Activated CD8-positive, alpha-beta T cell treated with anti-CD3 and anti-CD28 coated beads, Interleukin-2, amount 10 ng/mL, durations not matched to agents 7 days and 5 days (primary cell): ENCODE results near the gene ELP5. TPM values are rescaled to one million over a fixed set of nuclear protein-coding genes. Genes with fewer than 3 reads are reported as not detected.

Experiments
- ATAC-seq: fragments of 150-1000 bp; cut with Tn5 transposase; one replicate; pipeline ENCODE4 v1.10.0; 2021; ENCODE audit warnings: moderate library complexity
- CTCF ChIA-PET: fragments of 350-600 bp; sonication (Branson Sonifier 250); formaldehyde crosslinking; loops from one replicate; lab custom pipeline; 2021; ENCODE audit warnings: antibody characterized with exemption; lab: Charles Lee
- POLR2A ChIA-PET: fragments of 350-600 bp; sonication (Branson Sonifier 250); formaldehyde crosslinking; loops from one replicate; lab custom pipeline; 2021; ENCODE audit warnings: antibody characterized with exemption; lab: Charles Lee
- DNase-seq: peaks from one replicate; pipeline ENCODE4 v3.0.0-alpha.2; 2020
- H3K27ac Mint-ChIP-seq: one replicate; pipeline ENCODE4 v1.8.0; 2021; ENCODE audit warnings: mild to moderate bottlenecking, mixed read lengths
- H3K27me3 Mint-ChIP-seq: one replicate; pipeline ENCODE4 v1.8.0; 2021; ENCODE audit warnings: low read depth, mixed read lengths
- H3K36me3 Mint-ChIP-seq: one replicate; pipeline ENCODE4 v1.8.0; 2021; ENCODE audit warnings: low read depth, mixed read lengths
- H3K4me1 Mint-ChIP-seq: one replicate; pipeline ENCODE4 v1.8.0; 2021; ENCODE audit warnings: low read depth, mixed read lengths
- H3K4me3 Mint-ChIP-seq: one replicate; pipeline ENCODE4 v1.8.0; 2021; ENCODE audit warnings: mild to moderate bottlenecking, mixed read lengths
- H3K9me3 Mint-ChIP-seq: one replicate; pipeline ENCODE4 v1.8.0; 2022; ENCODE audit warnings: mixed read lengths; ENCODE audit not compliant: insufficient read depth
- total RNA-seq, 2 experiments: library from RNA; stranded (reverse); gene quantifications; one replicate each; pipeline ENCODE4 v1.2.3, GENCODE V29; 2021

ELP5 gene
- total RNA-seq, 2 experiments from 2014 or later: 63.5 to 66.1 TPM

DNA sequence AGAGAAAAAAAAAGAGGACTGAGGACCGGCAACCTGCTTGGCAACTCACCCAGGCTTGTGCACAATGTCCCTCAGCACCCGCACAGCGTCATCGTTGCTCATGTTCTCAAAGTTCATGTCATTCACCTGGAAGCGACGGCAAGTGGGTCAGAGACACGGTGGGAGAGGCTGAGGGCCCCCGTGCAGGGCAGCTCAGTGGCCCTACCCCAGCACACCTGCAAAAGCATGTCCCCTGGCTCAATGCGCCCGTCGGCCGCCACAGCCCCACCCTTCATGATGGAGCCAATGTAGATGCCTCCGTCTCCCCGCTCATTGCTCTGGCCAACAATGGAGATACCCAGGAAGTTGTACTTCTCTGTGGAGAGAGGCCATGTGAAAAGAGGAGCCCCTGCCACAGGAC, 23.1 kb upstream of the ELP5 start:
- Mint-ChIP-seq H3K36me3 (peaks cover 42% of the 10 kb centered on the region), H3K4me1 (peaks cover 19% of the 10 kb centered on the region)

DNA sequence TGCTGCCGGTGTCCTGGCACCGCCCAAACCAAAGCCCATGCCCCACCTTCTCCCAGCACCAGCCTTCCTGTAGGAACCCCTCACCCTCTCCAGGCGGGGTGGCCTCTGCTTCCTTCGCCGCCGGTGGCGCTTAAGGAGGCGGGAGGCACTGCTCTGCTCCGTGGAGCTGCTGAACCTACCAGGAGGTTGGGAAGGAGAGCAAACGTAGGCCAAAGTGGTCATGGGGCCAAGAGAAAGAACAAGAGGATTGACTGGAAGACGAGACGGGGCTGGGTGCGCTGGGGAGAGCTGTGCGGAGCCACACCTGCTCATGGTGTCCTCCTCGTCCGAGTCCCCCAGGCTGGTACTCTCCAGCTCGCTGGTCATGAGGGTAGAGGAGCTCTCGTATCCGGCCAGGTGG, 22.5 kb upstream of the ELP5 start:
- ATAC-seq: no peak
- Mint-ChIP-seq H3K4me1 (peaks cover 20% of the 10 kb centered on the region), H3K4me3 (no peak overlapping the region), H3K9me3 (no peaks in the 10 kb centered on the region), H3K27ac (no peak overlapping the region), H3K27me3 (no peaks in the 10 kb centered on the region), H3K36me3 (peaks cover 40% of the 10 kb centered on the region)
- DNase-seq: no peak
- ChIA-PET POLR2A (interaction anchor here (0.8 to 1.1 kb wide), 2 partner anchors 9 to 10 kb away, joined by 3 to 5 read pairs; partner anchors contain the start of gene DLG4), CTCF (interaction anchor here (0.9 kb wide), 1 partner anchor 9 kb away, joined by 4 read pairs; no protein-coding TSS in a partner anchor)

More for the DNA sequence above, 23.1 kb upstream of the ELP5 start:
- DNase-seq (no peak), ATAC-seq (no peak)
- no peak overlapping the region for H3K27ac Mint-ChIP-seq
- no peaks in the 10 kb centered on the region for H3K27me3 Mint-ChIP-seq
- CTCF ChIA-PET: interaction anchor here (0.9 kb wide), 1 partner anchor 8 kb away, joined by 4 read pairs; no protein-coding TSS in a partner anchor
- H3K4me3 Mint-ChIP-seq: no peak overlapping the region
- POLR2A ChIA-PET: no interaction called here
- H3K9me3 Mint-ChIP-seq: no peaks in the 10 kb centered on the region

DNA sequence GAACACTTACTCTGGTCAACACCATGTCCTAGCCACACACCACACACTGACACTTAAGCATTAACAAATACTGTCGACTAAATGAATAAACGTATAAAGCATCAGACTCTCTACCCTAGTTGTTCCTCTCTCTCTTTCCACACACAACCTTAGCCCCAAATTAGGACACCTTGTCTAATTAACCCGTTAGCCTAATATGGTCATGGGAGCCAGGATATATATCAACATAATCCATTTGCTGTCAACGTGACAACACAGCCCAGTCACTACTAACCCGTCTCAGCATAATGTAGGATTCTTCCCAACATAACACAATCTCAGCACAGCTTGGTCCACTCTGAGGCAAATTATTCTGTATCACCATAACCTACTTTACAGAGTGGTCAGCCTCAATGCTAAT, 19.9 kb upstream of the ELP5 start:
- POLR2A ChIA-PET: interaction anchor here (1.5 kb wide), 1 partner anchor 11 kb away, joined by 3 read pairs; no protein-coding TSS in a partner anchor
- Mint-ChIP-seq H3K9me3 (no peaks in the 10 kb centered on the region), H3K36me3 (peaks cover 58% of the 10 kb centered on the region), H3K27me3 (no peaks in the 10 kb centered on the region), H3K27ac (no peak overlapping the region), H3K4me3 (peak overlapping the region; percentile 90), H3K4me1 (peaks cover 46% of the 10 kb centered on the region)
- CTCF ChIA-PET: interaction anchor here (5.8 kb wide), 1 partner anchor 12 kb away, joined by 36 read pairs; the partner anchor contains the start of genes ACADVL and DLG4
- ATAC-seq: no peak
- DNase-seq: no peak

DNA sequence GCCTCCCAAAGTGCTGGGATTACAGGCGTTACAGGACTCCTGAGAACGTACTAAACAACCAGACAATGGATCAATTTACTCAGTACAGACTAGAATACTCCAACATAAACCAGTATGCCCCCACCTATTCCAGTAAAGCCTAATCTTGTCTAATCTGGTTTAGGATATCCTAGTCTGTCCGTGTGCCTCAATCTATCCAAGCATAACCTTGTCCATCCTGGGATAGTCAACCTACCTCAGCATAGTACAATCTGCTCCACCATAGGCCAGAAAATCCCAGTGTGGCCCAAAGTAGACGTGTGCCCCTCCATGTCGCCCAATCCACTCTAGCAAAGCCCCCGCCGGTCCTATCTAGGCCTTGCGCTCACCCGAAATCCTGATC, 18.3 kb upstream of the ELP5 start:
- Mint-ChIP-seq H3K27ac (peak overlapping the region; percentile 83), H3K27me3 (no peaks in the 10 kb centered on the region), H3K36me3 (peaks cover 54% of the 10 kb centered on the region), H3K4me1 (peaks cover 51% of the 10 kb centered on the region), H3K9me3 (no peaks in the 10 kb centered on the region), H3K4me3 (peak overlapping the region; percentile 90)
- no peak for ATAC-seq
- no peak for DNase-seq
- ChIA-PET POLR2A (interaction anchor here (0.6 to 2.2 kb wide), 4 partner anchors 9 to 116 kb away, joined by 3 to 11 read pairs (median 3); partner anchors contain the start of genes CTDNEP1 and GABARAP), CTCF (interaction anchor here (5.8 kb wide), 1 partner anchor 13 kb away, joined by 36 read pairs; the partner anchor contains the start of genes ACADVL and DLG4)

DNA sequence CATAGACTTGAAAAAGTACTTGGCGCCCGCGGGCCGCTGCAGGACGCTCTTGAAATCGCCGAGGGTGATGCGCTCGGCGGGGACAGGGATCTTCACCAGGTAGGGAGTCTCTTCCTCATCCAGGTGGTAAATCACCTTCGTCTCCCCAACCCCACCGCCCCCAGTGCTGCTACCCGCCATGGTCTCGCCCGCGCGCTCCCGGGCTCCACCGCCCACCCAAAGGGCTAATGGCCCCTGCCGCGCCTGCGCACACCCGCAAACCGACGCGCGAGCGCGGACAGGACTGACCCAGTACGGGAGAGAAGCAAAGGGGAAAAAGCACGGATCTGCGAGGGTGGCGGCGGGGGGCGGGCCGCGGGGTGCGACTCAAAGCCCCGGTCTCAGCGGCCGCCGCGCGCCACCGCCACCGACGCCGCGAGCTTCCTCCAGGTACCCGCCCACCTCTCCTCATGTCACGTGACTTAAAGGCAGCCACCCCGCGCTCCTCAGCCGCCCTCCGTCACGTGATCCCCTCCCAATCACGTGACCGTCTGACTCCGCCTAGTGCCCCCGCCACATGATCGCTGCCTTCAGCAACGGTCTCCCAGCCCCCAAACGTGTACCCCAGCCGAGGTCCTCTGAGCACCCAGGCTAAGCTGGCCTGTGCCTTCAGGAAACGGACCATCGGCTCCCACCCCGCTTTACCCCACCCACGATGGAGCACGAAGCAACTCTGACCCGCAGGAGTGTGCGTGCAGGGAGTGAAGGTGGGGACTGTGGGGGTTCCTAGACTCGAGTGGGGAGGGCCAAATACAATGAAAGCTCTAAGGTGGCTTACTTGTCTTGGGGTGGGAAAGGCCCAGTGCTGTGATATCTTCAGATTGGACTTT, 17.7 kb upstream of the ELP5 start, which contains the start of gene DVL2:
Gene DVL2, minus strand, starts transcription at position 435 of the 869 bp plus-strand sequence. Its CDS starts 255 bp downstream, at position 180.
- peaks cover 51% of the 10 kb centered on the region for H3K36me3 Mint-ChIP-seq
- no peaks in the 10 kb centered on the region for H3K27me3 Mint-ChIP-seq
- ChIA-PET CTCF (interaction anchor here (0.9 to 5.8 kb wide), 2 partner anchors 14 to 188 kb away, joined by 3 to 36 read pairs; partner anchors contain the start of genes ACADVL and DLG4), POLR2A (interaction anchor here (0.6 to 2.2 kb wide), 5 partner anchors 8 to 115 kb away, joined by 3 to 11 read pairs (median 3); partner anchors contain the start of genes CTDNEP1 and GABARAP)
- H3K4me1 Mint-ChIP-seq: peaks cover 51% of the 10 kb centered on the region
- DNase-seq (peak; percentile 97), ATAC-seq (peak; percentile 54)
- no peaks in the 10 kb centered on the region for H3K9me3 Mint-ChIP-seq
- peak within 1 kb of the TSS; percentile 90 for H3K4me3 Mint-ChIP-seq
- peak within 1 kb of the TSS; percentile 83 for H3K27ac Mint-ChIP-seq

DNA sequence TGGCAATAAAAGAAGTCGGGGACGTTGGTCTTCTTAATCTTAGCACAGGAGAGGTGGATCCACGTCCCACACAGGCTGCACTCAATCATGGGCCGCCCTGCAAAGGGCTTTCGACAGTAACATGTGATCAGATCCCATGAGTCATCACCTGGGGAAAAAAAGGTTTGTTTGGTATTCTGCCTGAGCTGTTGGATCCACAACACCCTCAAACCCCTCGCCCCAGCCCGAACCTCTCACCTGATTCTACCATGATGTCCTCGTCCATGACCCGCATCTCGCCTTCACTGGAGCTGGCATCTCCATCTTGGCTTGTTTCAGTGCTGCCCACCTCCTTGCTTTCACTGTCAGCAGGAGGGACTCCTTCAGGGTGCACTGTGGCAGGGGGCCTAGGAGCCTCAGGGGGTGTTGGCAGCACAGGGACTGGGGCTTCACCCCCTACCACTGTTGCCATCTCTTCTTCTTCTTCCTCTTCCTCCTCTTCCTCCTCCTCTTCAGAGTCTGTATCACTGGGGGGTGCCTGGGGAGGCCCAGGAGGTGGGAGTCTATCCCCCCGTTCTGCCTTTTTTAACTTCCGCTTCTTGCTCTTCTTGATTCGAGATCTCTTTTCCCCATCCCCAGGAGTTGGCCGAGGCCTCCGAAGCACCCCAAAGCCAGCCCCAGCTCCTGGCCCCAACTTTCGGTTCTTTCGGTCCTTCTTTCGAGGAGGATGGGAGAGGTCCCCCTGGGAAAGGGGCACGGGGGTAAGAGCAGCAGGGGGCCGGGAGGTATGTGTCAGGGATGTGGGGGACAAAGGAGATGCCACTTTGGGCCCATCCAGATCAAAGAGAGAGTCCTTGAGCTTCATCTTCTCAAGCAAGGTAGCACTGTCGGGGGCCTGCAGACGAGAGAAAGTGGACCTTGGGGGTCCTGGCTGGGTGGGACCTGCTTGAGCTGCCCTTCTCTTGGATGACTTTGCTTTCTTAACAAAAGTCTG, 16.0 kb upstream of the ELP5 start:
- peaks cover 50% of the 10 kb centered on the region for H3K36me3 Mint-ChIP-seq
- CTCF ChIA-PET: interaction anchor here (5.8 kb wide), 1 partner anchor 15 kb away, joined by 36 read pairs; the partner anchor contains the start of genes ACADVL and DLG4
- H3K27ac Mint-ChIP-seq: peak overlapping the region; percentile 58
- peak overlapping the region; percentile 7 for H3K4me3 Mint-ChIP-seq
- H3K4me1 Mint-ChIP-seq: peaks cover 63% of the 10 kb centered on the region
- POLR2A ChIA-PET: interaction anchor here (0.6 to 4.7 kb wide), 2 partner anchors 14 to 32 kb away, joined by 3 to 35 read pairs; partner anchors contain the start of genes ACADVL and DLG4
- ATAC-seq (no peak), DNase-seq (no peak)
- H3K27me3 Mint-ChIP-seq: no peaks in the 10 kb centered on the region
- H3K9me3 Mint-ChIP-seq: no peaks in the 10 kb centered on the region

DNA sequence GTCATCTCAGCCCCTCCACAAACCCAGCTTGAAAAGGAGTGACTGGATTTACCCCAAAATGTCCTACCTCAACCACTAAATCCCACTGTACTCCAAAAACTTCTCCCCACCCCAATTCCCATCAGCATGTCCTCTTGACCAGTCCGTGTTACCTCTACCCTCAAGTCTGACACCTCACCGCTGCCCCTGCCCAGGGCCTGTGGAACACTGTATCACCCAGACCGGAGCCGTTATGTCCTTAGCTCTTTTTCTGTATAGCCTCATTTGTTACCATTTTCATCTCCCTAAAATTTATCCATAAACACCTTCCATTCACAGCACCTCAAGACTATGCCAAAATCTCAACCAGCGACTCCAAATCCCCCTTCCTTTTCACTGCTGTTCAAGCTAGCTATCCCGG, 15.2 kb upstream of the ELP5 start:
- Mint-ChIP-seq H3K27me3 (no peaks in the 10 kb centered on the region), H3K27ac (peak overlapping the region; percentile 91), H3K4me1 (peaks cover 71% of the 10 kb centered on the region), H3K4me3 (peak overlapping the region; percentile 98), H3K9me3 (no peaks in the 10 kb centered on the region), H3K36me3 (peaks cover 55% of the 10 kb centered on the region)
- ATAC-seq (no peak), DNase-seq (no peak)
- POLR2A ChIA-PET: interaction anchor here (4.7 kb wide), 1 partner anchor 15 kb away, joined by 35 read pairs; the partner anchor contains the start of genes ACADVL and DLG4
- CTCF ChIA-PET: interaction anchor here (0.8 to 5.8 kb wide), 3 partner anchors 16 to 60 kb away, joined by 3 to 36 read pairs (median 5); partner anchors contain the start of genes ACADVL and DLG4

DNA sequence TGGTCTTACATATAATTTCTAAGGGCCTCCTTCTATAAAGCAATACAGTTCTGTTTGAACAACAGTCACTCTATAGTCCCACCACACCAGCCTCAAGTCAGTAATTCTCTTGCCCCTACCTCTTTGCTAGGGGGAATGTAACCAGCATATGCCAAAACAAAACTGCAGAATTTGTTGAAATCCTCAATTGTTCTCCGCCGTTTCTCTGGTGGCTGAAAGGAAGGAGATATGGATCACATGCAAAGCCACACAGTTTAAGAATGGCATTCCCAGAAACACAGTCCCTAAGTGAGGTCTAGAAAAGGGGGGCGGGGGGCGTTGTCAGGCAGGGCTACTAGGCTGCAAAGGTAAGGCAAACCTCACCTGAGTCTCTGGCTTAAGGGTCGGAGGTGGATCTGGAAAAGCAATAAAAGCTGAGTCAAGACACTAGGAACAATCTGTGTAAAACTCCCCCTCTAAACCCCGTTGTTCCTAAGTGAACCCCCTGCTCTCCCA, 14.7 kb upstream of the ELP5 start:
- Mint-ChIP-seq H3K9me3 (no peaks in the 10 kb centered on the region), H3K27ac (peak overlapping the region; percentile 91), H3K27me3 (no peaks in the 10 kb centered on the region), H3K4me3 (peak overlapping the region; percentile 98), H3K4me1 (peaks cover 71% of the 10 kb centered on the region), H3K36me3 (peaks cover 55% of the 10 kb centered on the region)
- POLR2A ChIA-PET: interaction anchor here (4.7 kb wide), 1 partner anchor 15 kb away, joined by 35 read pairs; the partner anchor contains the start of genes ACADVL and DLG4
- DNase-seq: no peak
- ATAC-seq: no peak
- CTCF ChIA-PET: interaction anchor here (0.8 to 5.8 kb wide), 5 partner anchors 16 to 59 kb away, joined by 3 to 36 read pairs (median 5); partner anchors contain the start of genes ACADVL and DLG4

DNA sequence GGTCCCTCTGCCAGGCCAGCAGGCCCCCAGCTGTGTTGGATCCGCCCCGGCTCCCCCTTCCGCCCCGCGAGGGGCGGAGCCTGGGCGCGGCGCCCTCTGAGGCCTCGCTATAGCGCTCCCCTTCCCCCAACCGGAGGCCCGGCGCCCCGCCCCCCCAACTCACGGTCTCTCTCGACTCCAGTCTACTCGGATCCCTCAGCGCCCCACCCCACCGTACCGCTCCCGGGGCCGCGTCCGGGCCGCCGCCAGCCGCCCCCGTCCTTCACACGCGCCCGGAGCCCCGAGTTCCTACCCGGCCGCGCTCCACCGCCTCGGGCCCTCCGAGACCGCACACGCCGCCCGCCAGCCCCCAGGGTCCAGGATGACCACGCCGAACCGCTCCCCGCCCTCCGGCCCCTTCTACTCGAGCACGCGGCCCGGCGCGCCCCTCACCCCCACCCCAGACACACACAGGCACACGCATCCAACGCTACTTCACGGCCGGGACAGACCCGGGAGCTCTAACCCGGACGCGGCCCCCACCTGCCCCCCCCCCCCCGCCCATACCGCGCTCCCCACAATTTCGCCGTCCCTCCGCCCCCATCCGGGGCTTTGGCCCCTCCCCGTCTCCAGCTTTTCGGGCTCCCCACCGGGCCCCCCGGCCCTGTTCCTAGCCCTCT, 14.1 kb upstream of the ELP5 start:
- peak overlapping the region; percentile 98 for H3K4me3 Mint-ChIP-seq
- H3K27ac Mint-ChIP-seq: peak overlapping the region; percentile 91
- peaks cover 58% of the 10 kb centered on the region for H3K36me3 Mint-ChIP-seq
- DNase-seq: peak; percentile 90
- H3K27me3 Mint-ChIP-seq: no peaks in the 10 kb centered on the region
- H3K9me3 Mint-ChIP-seq: no peaks in the 10 kb centered on the region
- CTCF ChIA-PET: interaction anchor here (0.8 to 3.3 kb wide), 7 partner anchors 16 to 323 kb away, joined by 3 to 24 read pairs (median 3); no protein-coding TSS in a partner anchor
- ATAC-seq: peak; percentile 28
- POLR2A ChIA-PET: interaction anchor here (0.6 to 4.7 kb wide), 8 partner anchors 16 to 450 kb away, joined by 3 to 35 read pairs (median 3); partner anchors contain the start of genes ACADVL, DLG4, MPDU1 and TP53
- peaks cover 67% of the 10 kb centered on the region for H3K4me1 Mint-ChIP-seq
